Panc1 (cell line): Measurements from ENCODE around the gene MRPS2.

Source experiments
- CTCF ChIP-seq: fragments of 450-650 bp; IDR thresholded peaks from 2 replicates; pipeline ENCODE4 v1.5.1; 2017; ENCODE audit warnings: mild to moderate bottlenecking
- POLR2AphosphoS5 ChIP-seq: IDR thresholded peaks from 2 replicates; pipeline ENCODE4 v1.6.1; 2012; ENCODE audit warnings: mild to moderate bottlenecking, low read depth, low read length, moderate library complexity

GRCh38 chr9:135522931-135523330 lies 22.4 kb downstream of the MRPS2 start:
- TF ChIP-seq POLR2AphosphoS5 (no peak), CTCF (no peak)
